ENCODE results near the gene DAD1.
A peak's percentile ranks its signal among the peaks of the same experiment; 100 is the strongest.
"Not testable (repeated sequence)": the region's sequence is repeated elsewhere in the genome, so short reads cannot be mapped to it uniquely, and the experiment has no call there.

DAD1 gene

GRCh38 chr14:22567437-22567836 is 21.6 kb downstream of the DAD1 start:
- DNase-seq (ENCODE audit: low spot score), result no peak

- no peak for DNase-seq (ENCODE audit: low spot score)
Observed at GRCh38 chr14:22566845-22567244, 22.2 kb downstream of the DAD1 start.

GRCh38 chr14:22566266-22566665 is 22.8 kb downstream of the DAD1 start:
- not testable (repeated sequence) for DNase-seq (ENCODE audit: low spot score)

- no peak for DNase-seq (ENCODE audit: low spot score)
Observed at GRCh38 chr14:22565391-22565945, 23.6 kb downstream of the DAD1 start.

- DNase-seq (ENCODE audit: low spot score), result no peak
Observed at GRCh38 chr14:22564463-22564862, 24.6 kb downstream of the DAD1 start.

- no peak for DNase-seq (ENCODE audit: low spot score)
Observed at GRCh38 chr14:22563987-22564386, 25.0 kb downstream of the DAD1 start.

- DNase-seq (ENCODE audit: low spot score), result no peak
Observed at GRCh38 chr14:22561661-22562579, 27.1 kb downstream of the DAD1 start.

- DNase-seq (ENCODE audit: low spot score), result no peak
Observed at GRCh38 chr14:22561366-22561660, 27.7 kb downstream of the DAD1 start.

- no peak for DNase-seq (ENCODE audit: low spot score)
Observed at GRCh38 chr14:22560662-22561365, 28.2 kb downstream of the DAD1 start.

GRCh38 chr14:22559041-22559440 is 30.0 kb downstream of the DAD1 start:
- no peak for DNase-seq (ENCODE audit: low spot score)

GRCh38 chr14:22558221-22558913 is 30.7 kb downstream of the DAD1 start:
- DNase-seq (ENCODE audit: low spot score), result no peak

- no peak for DNase-seq (ENCODE audit: low spot score)
Observed at GRCh38 chr14:22557846-22558220, 31.2 kb downstream of the DAD1 start.

- peak; percentile 83 for DNase-seq (ENCODE audit: low spot score)
Observed at GRCh38 chr14:22556990-22557623, 31.9 kb downstream of the DAD1 start.

GRCh38 chr14:22556021-22556989 is 32.7 kb downstream of the DAD1 start:
- DNase-seq (ENCODE audit: low spot score), result peak; percentile 87

- no peak for DNase-seq (ENCODE audit: low spot score)
Observed at GRCh38 chr14:22555384-22556011, 33.5 kb downstream of the DAD1 start.

GRCh38 chr14:22554498-22555383 is 34.3 kb downstream of the DAD1 start:
- no peak for DNase-seq (ENCODE audit: low spot score)

GRCh38 chr14:22553861-22554497 is 35.0 kb downstream of the DAD1 start:
- not testable (repeated sequence) for DNase-seq (ENCODE audit: low spot score)

- DNase-seq (ENCODE audit: low spot score), result no peak
Observed at GRCh38 chr14:22553445-22553844, 35.6 kb downstream of the DAD1 start.

GRCh38 chr14:22552827-22553076 is 36.3 kb downstream of the DAD1 start:
- no peak for DNase-seq (ENCODE audit: low spot score)

Data from germinal center (tissue), 1 donor.